Progenitor cell of endocrine pancreas (in vitro differentiated cells): Measurements from ENCODE around the gene IPO5. TPM values are rescaled to one million over a fixed set of nuclear protein-coding genes. Genes with fewer than 3 reads are reported as not detected.

Experiments
- DNase-seq: peaks from one replicate; pipeline ENCODE4 v3.0.0; 2021; ENCODE audit warnings: low spot score; ENCODE audit not compliant: unreplicated experiment
- H3K27ac Mint-ChIP-seq: 2 replicates; pipeline ENCODE4 v1.8.0; 2021; ENCODE audit warnings: mild to moderate bottlenecking, moderate library complexity, mixed read lengths
- H3K27me3 Mint-ChIP-seq: 2 replicates; pipeline ENCODE4 v1.8.0; 2021; ENCODE audit warnings: mixed read lengths
- H3K36me3 Mint-ChIP-seq: 2 replicates; pipeline ENCODE4 v1.8.0; 2022; ENCODE audit warnings: mixed read lengths; ENCODE audit not compliant: insufficient read depth
- H3K4me1 Mint-ChIP-seq: 2 replicates; pipeline ENCODE4 v1.8.0; 2021; ENCODE audit warnings: low read depth, mixed read lengths
- H3K4me3 Mint-ChIP-seq: 2 replicates; pipeline ENCODE4 v1.8.0; 2021; ENCODE audit warnings: low read depth, mild to moderate bottlenecking, moderate library complexity, mixed read lengths
- H3K9me3 Mint-ChIP-seq: 2 replicates; pipeline ENCODE4 v1.8.0; 2021; ENCODE audit warnings: low read depth, mixed read lengths
- CTCF ChIP-seq: fragments of 200-600 bp; sonication (generic); IDR thresholded peaks from one replicate; pipeline ENCODE4 v1.5.0; 2021; ENCODE audit warnings: antibody characterized with exemption, mild to moderate bottlenecking; ENCODE audit not compliant: unreplicated experiment
- long read RNA-seq: library from polyadenylated mRNA; unstranded; transcript quantifications from one replicate; pipeline ENCODE4 v2.0.0, GENCODE V29; 2020
- total RNA-seq: library from RNA; stranded (reverse); gene quantifications from 2 replicates; pipeline ENCODE4 v1.2.1, GENCODE V29; 2021

Gene IPO5
- total RNA-seq = 202 and 208 TPM in 2 replicates
- long read RNA-seq, transcript IPO5-222 (26 exons, 3,419 nt) = major isoform, 470 of 680 reads
- long read RNA-seq, transcript IPO5-223 (16 exons, 3,688 nt) = minor isoform, 9 of 680 reads
- long read RNA-seq, partial matches to known transcripts = 160 of 680 reads
- long read RNA-seq, other reads (novel, unspliced or antisense) = 41 of 680 reads

GRCh38 chr13:97953376-97953970, at the start of gene IPO5:
Gene IPO5 (plus strand): TSS chr13:97953675. CDS start chr13:97976697, 23,022 bp downstream.
- TF ChIP-seq CTCF = no peak
- Mint-ChIP-seq H3K4me1 (no peaks in the 10 kb centered on the region), H3K4me3 (no peak within 1 kb of the TSS), H3K9me3 (peaks cover 3% of the 10 kb centered on the region), H3K36me3 (peaks cover 1% of the 10 kb centered on the region), H3K27me3 (no peaks in the 10 kb centered on the region), H3K27ac (no peak within 1 kb of the TSS)
- DNase-seq = no peak

GRCh38 chr13:97904059-97904458, 49.4 kb upstream of the IPO5 start:
- no peak for TF ChIP-seq CTCF
- Mint-ChIP-seq H3K27me3 (peaks cover 3% of the 10 kb centered on the region), H3K27ac (no peak overlapping the region), H3K9me3 (no peaks in the 10 kb centered on the region), H3K4me3 (no peak overlapping the region), H3K36me3 (no peaks in the 10 kb centered on the region), H3K4me1 (no peaks in the 10 kb centered on the region)
- DNase-seq = no peak

- peaks cover under 1% of the 10 kb centered on the region for H3K9me3 Mint-ChIP-seq
- DNase-seq = no peak
- no peaks in the 10 kb centered on the region for H3K4me1 Mint-ChIP-seq
- no peak overlapping the region for H3K4me3 Mint-ChIP-seq
- no peaks in the 10 kb centered on the region for H3K27me3 Mint-ChIP-seq
- H3K36me3 Mint-ChIP-seq = no peaks in the 10 kb centered on the region
- TF ChIP-seq CTCF = no peak
- H3K27ac Mint-ChIP-seq = no peak overlapping the region
These were observed 48.0 kb upstream of the IPO5 start for GRCh38 chr13:97905517-97905916.

GRCh38 chr13:97911311-97912138, 42.0 kb upstream of the IPO5 start:
- Mint-ChIP-seq H3K27me3 (no peaks in the 10 kb centered on the region), H3K4me3 (no peak overlapping the region), H3K9me3 (peaks cover 8% of the 10 kb centered on the region), H3K27ac (no peak overlapping the region), H3K36me3 (no peaks in the 10 kb centered on the region), H3K4me1 (no peaks in the 10 kb centered on the region)
- no peak for DNase-seq
- TF ChIP-seq CTCF = peak; percentile 44

- no peaks in the 10 kb centered on the region for H3K27me3 Mint-ChIP-seq
- H3K36me3 Mint-ChIP-seq = no peaks in the 10 kb centered on the region
- no peak for DNase-seq
- H3K9me3 Mint-ChIP-seq = peaks cover 8% of the 10 kb centered on the region
- no peak overlapping the region for H3K27ac Mint-ChIP-seq
- no peak overlapping the region for H3K4me3 Mint-ChIP-seq
- no peak for TF ChIP-seq CTCF
- no peaks in the 10 kb centered on the region for H3K4me1 Mint-ChIP-seq
These were observed 41.3 kb upstream of the IPO5 start for GRCh38 chr13:97912139-97912535.
